Measurements from ENCODE around the gene ITPR2. TPM values are rescaled to one million over a fixed set of nuclear protein-coding genes. Genes with fewer than 3 reads are reported as not detected.
"Not testable (repeated sequence)": the region's sequence is repeated elsewhere in the genome, so short reads cannot be mapped to it uniquely, and the experiment has no call there.

The ITPR2 gene
- total RNA-seq, 1 donor from 2014 or later, result 12.5 TPM

GRCh38 chr12:26317942-26318575, 514.9 kb downstream of the ITPR2 start:
- intact Hi-C loops (cut with DNase I), result no loop called here
- TF ChIP-seq CTCF (IDR thresholded peaks at IDR 0.05), result no peak
- Histone ChIP-seq H3K27ac (no peak overlapping the region), H3K27me3 (no peaks in the 10 kb centered on the region), H3K9me3 (peaks cover 0 to 11% of the 10 kb centered on the region in 2 donors), H3K36me3 (no peaks in the 10 kb centered on the region), H3K4me1 (no peaks in the 10 kb centered on the region), H3K4me3 (no peak overlapping the region)
- DNase-seq (ENCODE audit: low spot score in 2 of 2), result no peak

GRCh38 chr12:26314103-26314502, 518.9 kb downstream of the ITPR2 start:
- DNase-seq (ENCODE audit: low spot score in 2 of 2); H3K36me3 ChIP-seq; intact Hi-C loops (cut with DNase I); H3K27me3 ChIP-seq; H3K4me1 ChIP-seq; H3K4me3 ChIP-seq; H3K27ac ChIP-seq: not testable (repeated sequence)
- H3K9me3 ChIP-seq, result peaks cover 0 to 11% of the 10 kb centered on the region in 2 donors

- DNase-seq (ENCODE audit: low spot score in 2 of 2); H3K4me3 ChIP-seq; H3K36me3 ChIP-seq; H3K27ac ChIP-seq; H3K27me3 ChIP-seq; intact Hi-C loops (cut with DNase I); H3K4me1 ChIP-seq: not testable (repeated sequence)
- H3K9me3 ChIP-seq, result peaks cover 4 to 11% of the 10 kb centered on the region in 2 donors
Observed at GRCh38 chr12:26310489-26310888, 522.5 kb downstream of the ITPR2 start.

GRCh38 chr12:26309634-26310033, 523.4 kb downstream of the ITPR2 start:
- TF ChIP-seq CTCF (IDR thresholded peaks at IDR 0.05), result no peak
- H3K4me1 ChIP-seq, result no peaks in the 10 kb centered on the region
- H3K27ac ChIP-seq, result no peak overlapping the region
- no peaks in the 10 kb centered on the region for H3K27me3 ChIP-seq
- peaks cover 4 to 11% of the 10 kb centered on the region in 2 donors for H3K9me3 ChIP-seq
- H3K36me3 ChIP-seq, result no peaks in the 10 kb centered on the region
- intact Hi-C loops (cut with DNase I), result no loop called here
- DNase-seq (ENCODE audit: low spot score in 2 of 2), result no peak
- no peak overlapping the region for H3K4me3 ChIP-seq

GRCh38 chr12:26304273-26304672, 528.7 kb downstream of the ITPR2 start:
- DNase-seq (ENCODE audit: low spot score in 2 of 2), result no peak
- Histone ChIP-seq H3K27me3 (no peaks in the 10 kb centered on the region), H3K36me3 (no peaks in the 10 kb centered on the region), H3K4me1 (no peaks in the 10 kb centered on the region), H3K27ac (no peak overlapping the region), H3K4me3 (no peak overlapping the region), H3K9me3 (peaks cover 0 to 4% of the 10 kb centered on the region in 2 donors)
- TF ChIP-seq CTCF (IDR thresholded peaks at IDR 0.05), result no peak
- intact Hi-C loops (cut with DNase I), result no loop called here

GRCh38 chr12:26303418-26303817, 529.6 kb downstream of the ITPR2 start:
- Histone ChIP-seq H3K27ac (no peak overlapping the region), H3K4me3 (no peak overlapping the region), H3K36me3 (no peaks in the 10 kb centered on the region), H3K27me3 (no peaks in the 10 kb centered on the region), H3K9me3 (peaks cover 0 to 4% of the 10 kb centered on the region in 2 donors), H3K4me1 (peaks cover 0 to 4% of the 10 kb centered on the region in 2 donors)
- intact Hi-C loops (cut with DNase I), result no loop called here
- DNase-seq (ENCODE audit: low spot score in 2 of 2), result no peak
- no peak for TF ChIP-seq CTCF (IDR thresholded peaks at IDR 0.05)

GRCh38 chr12:26302776-26303175, 530.2 kb downstream of the ITPR2 start:
- no peak for DNase-seq (ENCODE audit: low spot score in 2 of 2)
- TF ChIP-seq CTCF (IDR thresholded peaks at IDR 0.05), result no peak
- Histone ChIP-seq H3K9me3 (peaks cover 0 to 4% of the 10 kb centered on the region in 2 donors), H3K4me1 (peaks cover 0 to 10% of the 10 kb centered on the region in 2 donors), H3K27ac (no peak overlapping the region), H3K4me3 (no peak overlapping the region), H3K27me3 (no peaks in the 10 kb centered on the region), H3K36me3 (no peaks in the 10 kb centered on the region)
- intact Hi-C loops (cut with DNase I), result no loop called here

Measured in ascending aorta (tissue), 2 donors.